ENCODE data around the gene OSBPL6. TPM values are rescaled to one million over a fixed set of nuclear protein-coding genes. Genes with fewer than 3 reads are reported as not detected.

The OSBPL6 gene
- polyA plus RNA-seq, 1 donor from 2014 or later: 12.8 TPM

GRCh38 chr2:178280244-178280852 is 86.0 kb downstream of the OSBPL6 start:
- Histone ChIP-seq H3K27me3 (ENCODE audit: insufficient read depth, low read depth, low read length) (no peaks in the 10 kb centered on the region), H4K20me1 (ENCODE audit: insufficient read depth) (no peaks in the 10 kb centered on the region), H3K9me2 (ENCODE audit: insufficient read depth, low read length) (no peaks in the 10 kb centered on the region), H3K4me3 (ENCODE audit: low read length) (no peak overlapping the region), H3K9me3 (ENCODE audit: low read length) (no peaks in the 10 kb centered on the region), H3K4me2 (ENCODE audit: low read length) (no peak overlapping the region), H3K36me3 (ENCODE audit: insufficient read depth, low read length) (no peaks in the 10 kb centered on the region), H3K79me2 (replicated peaks; ENCODE audit: insufficient read depth, low read length) (no peaks in the 10 kb centered on the region), H3F3A (ENCODE audit: insufficient read depth, low read length, poor library complexity, severe bottlenecking) (no peaks in the 10 kb centered on the region), H3K27ac (ENCODE audit: low read length) (no peak overlapping the region), H2AFZ (ENCODE audit: low read depth, low read length) (no peak overlapping the region), H3K9ac (ENCODE audit: low read length) (no peak overlapping the region)
- TF ChIP-seq EZH2 (IDR thresholded peaks at IDR 0.05; ENCODE audit: borderline replicate concordance, insufficient read depth, low read length, poor library complexity, severe bottlenecking): no peak
- TF ChIP-seq, protein P1, sequence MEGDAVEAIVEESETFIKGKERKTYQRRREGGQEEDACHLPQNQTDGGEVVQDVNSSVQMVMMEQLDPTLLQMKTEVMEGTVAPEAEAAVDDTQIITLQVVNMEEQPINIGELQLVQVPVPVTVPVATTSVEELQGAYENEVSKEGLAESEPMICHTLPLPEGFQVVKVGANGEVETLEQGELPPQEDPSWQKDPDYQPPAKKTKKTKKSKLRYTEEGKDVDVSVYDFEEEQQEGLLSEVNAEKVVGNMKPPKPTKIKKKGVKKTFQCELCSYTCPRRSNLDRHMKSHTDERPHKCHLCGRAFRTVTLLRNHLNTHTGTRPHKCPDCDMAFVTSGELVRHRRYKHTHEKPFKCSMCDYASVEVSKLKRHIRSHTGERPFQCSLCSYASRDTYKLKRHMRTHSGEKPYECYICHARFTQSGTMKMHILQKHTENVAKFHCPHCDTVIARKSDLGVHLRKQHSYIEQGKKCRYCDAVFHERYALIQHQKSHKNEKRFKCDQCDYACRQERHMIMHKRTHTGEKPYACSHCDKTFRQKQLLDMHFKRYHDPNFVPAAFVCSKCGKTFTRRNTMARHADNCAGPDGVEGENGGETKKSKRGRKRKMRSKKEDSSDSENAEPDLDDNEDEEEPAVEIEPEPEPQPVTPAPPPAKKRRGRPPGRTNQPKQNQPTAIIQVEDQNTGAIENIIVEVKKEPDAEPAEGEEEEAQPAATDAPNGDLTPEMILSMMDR (IDR thresholded peaks at IDR 0.05; ENCODE audit: poor library complexity, severe bottlenecking): peak; percentile 34

DNA sequence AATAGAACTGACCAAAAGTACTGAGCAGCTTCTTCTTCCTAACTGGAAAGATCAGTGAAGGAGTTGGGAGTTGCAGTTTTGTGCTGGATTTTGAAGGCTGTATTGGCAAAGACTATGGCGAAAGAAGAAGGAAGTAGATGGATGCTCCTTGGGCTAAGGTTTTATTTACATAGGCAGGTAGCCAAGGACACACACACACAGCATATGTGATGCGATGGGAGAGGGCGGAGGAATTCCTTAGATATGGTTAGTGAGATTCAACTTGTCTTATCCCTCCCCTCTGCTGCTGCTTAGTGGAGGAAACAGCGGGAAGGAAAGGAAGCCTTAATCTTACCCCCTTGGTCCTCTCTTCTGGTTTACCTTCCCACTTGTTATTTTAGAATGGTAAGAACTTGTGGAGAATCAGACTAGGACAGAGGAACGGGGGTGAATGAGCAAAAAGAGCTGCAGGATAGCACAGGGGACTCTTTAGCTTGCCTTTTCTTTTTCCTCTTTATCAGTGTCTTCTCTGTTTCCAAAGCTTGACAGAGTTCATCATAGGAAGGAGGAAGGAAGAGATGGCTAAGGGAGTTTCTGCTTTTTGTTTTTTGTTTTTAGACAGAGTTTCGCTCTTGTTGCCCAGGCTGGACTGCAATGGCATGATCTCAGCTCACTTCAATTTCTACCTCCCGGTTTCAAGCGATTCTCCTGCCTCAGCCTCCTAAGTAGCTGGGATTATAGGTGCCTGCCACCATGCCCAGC is 87.9 kb downstream of the OSBPL6 start:
- Histone ChIP-seq H3K4me2 (ENCODE audit: low read length) (no peak overlapping the region), H3K9me2 (ENCODE audit: insufficient read depth, low read length) (no peaks in the 10 kb centered on the region), H4K20me1 (ENCODE audit: insufficient read depth) (no peaks in the 10 kb centered on the region), H3K9ac (ENCODE audit: low read length) (no peak overlapping the region), H3K79me2 (replicated peaks; ENCODE audit: insufficient read depth, low read length) (no peaks in the 10 kb centered on the region), H3K36me3 (ENCODE audit: insufficient read depth, low read length) (no peaks in the 10 kb centered on the region), H3K27ac (ENCODE audit: low read length) (no peak overlapping the region), H3K27me3 (ENCODE audit: insufficient read depth, low read depth, low read length) (no peaks in the 10 kb centered on the region), H3K4me3 (ENCODE audit: low read length) (no peak overlapping the region), H2AFZ (ENCODE audit: low read depth, low read length) (no peak overlapping the region), H3K9me3 (ENCODE audit: low read length) (no peaks in the 10 kb centered on the region), H3F3A (ENCODE audit: insufficient read depth, low read length, poor library complexity, severe bottlenecking) (no peaks in the 10 kb centered on the region)
- TF ChIP-seq EP300 (conservative IDR thresholded peaks at IDR 0.05; ENCODE audit: poor library complexity, severe bottlenecking) (no peak), RAD21 (conservative IDR thresholded peaks at IDR 0.05) (no peak), MXI1 (conservative IDR thresholded peaks at IDR 0.05; ENCODE audit: poor library complexity, severe bottlenecking) (no peak), POLR2AphosphoS5 (IDR thresholded peaks at IDR 0.05) (no peak), EZH2 (IDR thresholded peaks at IDR 0.05; ENCODE audit: borderline replicate concordance, insufficient read depth, low read length, poor library complexity, severe bottlenecking) (no peak), TAF1 (IDR thresholded peaks at IDR 0.05; ENCODE audit: low read depth) (no peak), SMC3 (conservative IDR thresholded peaks at IDR 0.05; ENCODE audit: poor library complexity) (no peak)
- TF ChIP-seq, protein P2, sequence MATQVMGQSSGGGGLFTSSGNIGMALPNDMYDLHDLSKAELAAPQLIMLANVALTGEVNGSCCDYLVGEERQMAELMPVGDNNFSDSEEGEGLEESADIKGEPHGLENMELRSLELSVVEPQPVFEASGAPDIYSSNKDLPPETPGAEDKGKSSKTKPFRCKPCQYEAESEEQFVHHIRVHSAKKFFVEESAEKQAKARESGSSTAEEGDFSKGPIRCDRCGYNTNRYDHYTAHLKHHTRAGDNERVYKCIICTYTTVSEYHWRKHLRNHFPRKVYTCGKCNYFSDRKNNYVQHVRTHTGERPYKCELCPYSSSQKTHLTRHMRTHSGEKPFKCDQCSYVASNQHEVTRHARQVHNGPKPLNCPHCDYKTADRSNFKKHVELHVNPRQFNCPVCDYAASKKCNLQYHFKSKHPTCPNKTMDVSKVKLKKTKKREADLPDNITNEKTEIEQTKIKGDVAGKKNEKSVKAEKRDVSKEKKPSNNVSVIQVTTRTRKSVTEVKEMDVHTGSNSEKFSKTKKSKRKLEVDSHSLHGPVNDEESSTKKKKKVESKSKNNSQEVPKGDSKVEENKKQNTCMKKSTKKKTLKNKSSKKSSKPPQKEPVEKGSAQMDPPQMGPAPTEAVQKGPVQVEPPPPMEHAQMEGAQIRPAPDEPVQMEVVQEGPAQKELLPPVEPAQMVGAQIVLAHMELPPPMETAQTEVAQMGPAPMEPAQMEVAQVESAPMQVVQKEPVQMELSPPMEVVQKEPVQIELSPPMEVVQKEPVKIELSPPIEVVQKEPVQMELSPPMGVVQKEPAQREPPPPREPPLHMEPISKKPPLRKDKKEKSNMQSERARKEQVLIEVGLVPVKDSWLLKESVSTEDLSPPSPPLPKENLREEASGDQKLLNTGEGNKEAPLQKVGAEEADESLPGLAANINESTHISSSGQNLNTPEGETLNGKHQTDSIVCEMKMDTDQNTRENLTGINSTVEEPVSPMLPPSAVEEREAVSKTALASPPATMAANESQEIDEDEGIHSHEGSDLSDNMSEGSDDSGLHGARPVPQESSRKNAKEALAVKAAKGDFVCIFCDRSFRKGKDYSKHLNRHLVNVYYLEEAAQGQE (IDR thresholded peaks at IDR 0.05; ENCODE audit: borderline replicate concordance): no peak
- TF ChIP-seq, protein P1 (IDR thresholded peaks at IDR 0.05; ENCODE audit: poor library complexity, severe bottlenecking): no peak
